ENCODE results near the gene SLC30A10.

Gene SLC30A10

GRCh38 chr1:219931033-219931432 lies 2.7 kb upstream of the SLC30A10 start:
- H4K20me1 ChIP-seq (ENCODE audit: insufficient read depth, low read length): no peaks in the 10 kb centered on the region
- no peaks in the 10 kb centered on the region for H3K79me2 ChIP-seq (ENCODE audit: low read length)
- peaks cover 48% of the 10 kb centered on the region for H3K27me3 ChIP-seq (ENCODE audit: low read depth, low read length)
- H3K4me1 ChIP-seq (ENCODE audit: low read length): no peaks in the 10 kb centered on the region
- no peaks in the 10 kb centered on the region for H3K36me3 ChIP-seq (replicated peaks; ENCODE audit: low read depth, low read length)
- no peaks in the 10 kb centered on the region for H3K9me3 ChIP-seq (ENCODE audit: insufficient read depth, low read length)
- TF ChIP-seq CTCF (IDR thresholded peaks at IDR 0.05; ENCODE audit: low read depth, low read length) (no peak), EZH2phosphoT487 (IDR thresholded peaks at IDR 0.05; ENCODE audit: low read depth) (no peak)
- no peak overlapping the region for H2AFZ ChIP-seq (ENCODE audit: low read depth, low read length)
- no peak overlapping the region for H3K9ac ChIP-seq (ENCODE audit: low read length)
- H3K27ac ChIP-seq (ENCODE audit: low read length): no peak overlapping the region
- H3K4me3 ChIP-seq (ENCODE audit: low read length): no peak overlapping the region
- H3K4me2 ChIP-seq (ENCODE audit: low read length): no peak overlapping the region

GRCh38 chr1:219928791-219929118 lies 398 bp upstream of the SLC30A10 start:
- TF ChIP-seq EZH2phosphoT487 (IDR thresholded peaks at IDR 0.05; ENCODE audit: low read depth) (no peak), CTCF (IDR thresholded peaks at IDR 0.05; ENCODE audit: low read depth, low read length) (no peak)
- H3K79me2 ChIP-seq (ENCODE audit: low read length): no peaks in the 10 kb centered on the region
- H3K27me3 ChIP-seq (ENCODE audit: low read depth, low read length): peaks cover 52% of the 10 kb centered on the region
- no peaks in the 10 kb centered on the region for H3K36me3 ChIP-seq (replicated peaks; ENCODE audit: low read depth, low read length)
- H3K27ac ChIP-seq (ENCODE audit: low read length): no peak overlapping the region
- no peaks in the 10 kb centered on the region for H4K20me1 ChIP-seq (ENCODE audit: insufficient read depth, low read length)
- H3K4me3 ChIP-seq (ENCODE audit: low read length): no peak overlapping the region
- H3K9ac ChIP-seq (ENCODE audit: low read length): no peak overlapping the region
- no peaks in the 10 kb centered on the region for H3K9me3 ChIP-seq (ENCODE audit: insufficient read depth, low read length)
- H3K4me1 ChIP-seq (ENCODE audit: low read length): no peaks in the 10 kb centered on the region
- H2AFZ ChIP-seq (ENCODE audit: low read depth, low read length): no peak overlapping the region
- no peak overlapping the region; the same call in 1 of the 2 replicates for H3K4me2 ChIP-seq (ENCODE audit: low read length)

DNA sequence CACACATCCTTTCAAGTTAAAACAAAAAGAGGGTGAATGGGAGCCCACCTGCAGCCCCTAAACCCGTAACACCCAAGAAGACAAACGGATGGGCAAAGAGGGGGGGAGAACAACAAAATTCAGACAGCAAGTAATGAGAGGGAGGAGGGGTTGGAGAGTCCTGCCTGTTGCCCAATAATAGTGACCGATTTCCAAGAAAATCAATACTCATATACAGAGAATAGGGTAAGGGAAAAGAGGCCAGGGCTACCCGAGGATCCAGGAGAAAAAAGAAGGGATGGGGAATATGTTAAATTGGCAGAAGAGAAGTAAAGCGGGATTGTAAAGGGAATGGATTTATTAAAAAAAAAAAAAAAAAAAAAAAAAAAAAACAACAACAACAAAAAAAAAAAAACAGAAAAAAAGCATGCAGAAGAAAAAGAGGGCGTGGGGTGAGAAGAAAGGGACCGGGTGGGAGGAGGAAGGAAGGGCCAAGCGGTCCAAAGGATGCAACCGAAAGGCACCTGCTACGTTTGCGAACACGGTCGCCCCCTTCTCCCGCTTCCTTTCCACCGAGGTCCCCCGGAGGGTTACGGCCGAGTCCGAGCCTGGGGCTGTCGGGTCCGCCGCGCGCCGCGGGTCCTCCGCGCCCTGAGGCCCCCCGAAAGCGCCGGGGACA lies 930 bp downstream of the SLC30A10 start:
- H2AFZ ChIP-seq (ENCODE audit: low read depth, low read length): no peak overlapping the region
- H3K27me3 ChIP-seq (ENCODE audit: low read depth, low read length): peaks cover 58% of the 10 kb centered on the region
- peak overlapping the region; percentile 44 for H3K4me3 ChIP-seq (ENCODE audit: low read length)
- H3K9me3 ChIP-seq (ENCODE audit: insufficient read depth, low read length): no peaks in the 10 kb centered on the region
- H3K9ac ChIP-seq (ENCODE audit: low read length): no peak overlapping the region
- H3K4me2 ChIP-seq (ENCODE audit: low read length): peak overlapping the region; percentile 34
- no peak overlapping the region for H3K27ac ChIP-seq (ENCODE audit: low read length)
- TF ChIP-seq CTCF (IDR thresholded peaks at IDR 0.05; ENCODE audit: low read depth, low read length) (no peak), EZH2phosphoT487 (IDR thresholded peaks at IDR 0.05; ENCODE audit: low read depth) (no peak)
- H3K79me2 ChIP-seq (ENCODE audit: low read length): no peaks in the 10 kb centered on the region
- no peaks in the 10 kb centered on the region for H4K20me1 ChIP-seq (ENCODE audit: insufficient read depth, low read length)
- H3K36me3 ChIP-seq (replicated peaks; ENCODE audit: low read depth, low read length): no peaks in the 10 kb centered on the region
- no peaks in the 10 kb centered on the region for H3K4me1 ChIP-seq (ENCODE audit: low read length)

GRCh38 chr1:219926363-219926998 lies 1.9 kb downstream of the SLC30A10 start:
- Histone ChIP-seq H3K79me2 (ENCODE audit: low read length) (no peaks in the 10 kb centered on the region), H3K4me2 (ENCODE audit: low read length) (no peak overlapping the region), H3K27me3 (ENCODE audit: low read depth, low read length) (peaks cover 56% of the 10 kb centered on the region)

More at GRCh38 chr1:219926363-219926998, 1.9 kb downstream of the SLC30A10 start:
- Histone ChIP-seq H3K27ac (ENCODE audit: low read length) (no peak overlapping the region), H3K4me1 (ENCODE audit: low read length) (no peaks in the 10 kb centered on the region), H3K36me3 (replicated peaks; ENCODE audit: low read depth, low read length) (no peaks in the 10 kb centered on the region), H3K4me3 (ENCODE audit: low read length) (no peak overlapping the region), H4K20me1 (ENCODE audit: insufficient read depth, low read length) (no peaks in the 10 kb centered on the region), H3K9me3 (ENCODE audit: insufficient read depth, low read length) (no peaks in the 10 kb centered on the region), H3K9ac (ENCODE audit: low read length) (no peak overlapping the region), H2AFZ (ENCODE audit: low read depth, low read length) (no peak overlapping the region)
- TF ChIP-seq EZH2phosphoT487 (IDR thresholded peaks at IDR 0.05; ENCODE audit: low read depth) (no peak), CTCF (IDR thresholded peaks at IDR 0.05; ENCODE audit: low read depth, low read length) (no peak)

Data from OCI-LY3 (cell line).